ENCODE results near the gene RNF183. TPM values are rescaled to one million over a fixed set of nuclear protein-coding genes. Genes with fewer than 3 reads are reported as not detected.

The RNF183 gene
- total RNA-seq = not detected in 2 replicates

DNA sequence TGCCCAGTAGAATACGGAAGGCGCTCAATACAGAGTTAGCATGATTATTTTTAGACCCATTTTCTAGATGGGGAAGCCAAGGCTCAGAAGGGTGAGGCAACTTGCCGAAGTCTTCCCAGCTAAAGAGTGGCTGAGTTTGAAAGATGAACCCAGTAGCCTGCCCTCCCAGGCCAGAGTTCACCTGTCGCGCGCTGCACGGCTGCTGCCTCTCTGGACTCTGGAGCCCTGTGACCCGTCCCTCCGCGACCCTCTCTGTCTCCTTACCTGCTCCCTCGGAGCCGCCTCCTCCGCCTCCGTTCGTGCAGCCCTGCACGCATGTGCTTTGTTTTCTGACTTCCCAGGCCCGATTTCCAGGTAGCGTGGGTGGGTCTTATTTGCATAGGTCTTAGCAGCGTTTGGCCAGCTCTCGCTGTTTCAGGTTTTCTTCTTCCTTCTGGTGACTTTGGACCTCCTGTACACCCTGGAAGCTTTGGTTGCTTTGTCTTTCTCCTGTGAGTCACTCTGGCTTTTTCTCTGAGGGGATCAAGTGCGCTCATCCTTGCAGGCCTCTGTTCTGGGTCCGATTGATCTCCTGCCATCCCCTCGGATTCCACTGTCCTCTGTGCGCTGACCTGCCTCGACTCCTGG lies at the start of gene RNF183:
RNF183 (minus strand) TSS at position 585 of the 627 bp plus-strand sequence. CDS start 5,192 bp downstream, outside the sequence.
- DNase-seq (ENCODE audit: low read depth, low spot score) = no peak

- no peak for DNase-seq (ENCODE audit: low read depth, low spot score)
These were observed 49.2 kb upstream of the RNF183 start for GRCh38 chr9:113352411-113352810.

GRCh38 chr9:113352006-113352405 lies 48.8 kb upstream of the RNF183 start:
- DNase-seq (ENCODE audit: low read depth, low spot score) = no peak

- DNase-seq (ENCODE audit: low read depth, low spot score) = no peak
These were observed 47.8 kb upstream of the RNF183 start for GRCh38 chr9:113350937-113351336.

DNA sequence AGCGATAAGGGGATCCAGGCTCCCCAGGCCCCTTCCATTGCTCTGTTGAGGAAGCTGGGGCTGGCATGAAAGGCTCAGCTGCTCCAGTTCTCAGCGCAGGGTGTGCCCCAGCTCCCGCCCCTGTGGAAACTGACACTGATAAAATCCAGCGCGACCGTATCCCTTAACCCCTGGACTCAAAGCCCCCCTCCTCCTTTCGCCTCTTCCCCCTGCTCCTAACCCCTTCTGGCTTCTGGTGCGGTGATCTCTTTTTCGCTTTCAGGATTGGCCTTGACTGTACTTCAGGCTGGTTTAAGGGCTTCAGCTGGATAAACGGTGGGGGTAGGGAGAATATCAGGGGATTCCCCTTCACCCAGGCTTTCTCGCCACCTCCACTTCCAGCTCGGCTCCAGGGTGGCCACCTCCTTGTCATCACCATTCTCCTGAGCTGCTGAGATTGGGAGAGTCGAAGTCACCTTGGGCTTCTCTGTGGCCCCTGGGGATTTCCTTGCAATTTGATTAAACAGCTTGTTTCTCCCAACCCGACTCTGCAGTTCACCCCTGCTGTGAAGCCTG lies 47.0 kb upstream of the RNF183 start:
- no peak for DNase-seq (ENCODE audit: low read depth, low spot score)

- no peak for DNase-seq (ENCODE audit: low read depth, low spot score)
These were observed 46.4 kb upstream of the RNF183 start, which contains the start of gene BSPRY for GRCh38 chr9:113349445-113350094. Gene BSPRY (plus strand): TSS chr9:113349541. CDS start chr9:113349580, 39 bp downstream.

GRCh38 chr9:113349066-113349444 lies 45.9 kb upstream of the RNF183 start:
- no peak for DNase-seq (ENCODE audit: low read depth, low spot score)

- no peak for DNase-seq (ENCODE audit: low read depth, low spot score)
These were observed 45.3 kb upstream of the RNF183 start for GRCh38 chr9:113348437-113348836.

DNA sequence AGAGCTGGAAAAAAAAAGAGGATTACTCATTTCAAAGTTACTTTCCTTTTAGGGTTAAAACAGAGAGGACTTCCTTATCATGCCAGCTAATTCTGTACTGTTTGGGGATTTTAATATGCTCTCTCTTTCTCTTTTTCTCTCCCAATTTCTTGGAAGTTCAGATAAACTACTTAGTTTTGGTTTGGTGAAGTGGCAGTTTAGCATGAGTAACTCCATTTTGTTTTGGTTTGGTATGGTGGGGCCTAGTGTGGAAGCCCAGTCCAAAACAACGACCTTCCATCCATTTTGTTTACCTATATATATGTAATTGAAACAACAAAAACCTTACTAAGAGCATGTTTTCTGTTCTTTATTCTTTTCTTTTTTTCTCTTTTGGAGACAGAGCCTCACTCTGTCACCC lies 42.5 kb upstream of the RNF183 start:
- DNase-seq (ENCODE audit: low read depth, low spot score) = no peak

GRCh38 chr9:113345190-113345589 lies 42.0 kb upstream of the RNF183 start:
- DNase-seq (ENCODE audit: low read depth, low spot score) = no peak

DNA sequence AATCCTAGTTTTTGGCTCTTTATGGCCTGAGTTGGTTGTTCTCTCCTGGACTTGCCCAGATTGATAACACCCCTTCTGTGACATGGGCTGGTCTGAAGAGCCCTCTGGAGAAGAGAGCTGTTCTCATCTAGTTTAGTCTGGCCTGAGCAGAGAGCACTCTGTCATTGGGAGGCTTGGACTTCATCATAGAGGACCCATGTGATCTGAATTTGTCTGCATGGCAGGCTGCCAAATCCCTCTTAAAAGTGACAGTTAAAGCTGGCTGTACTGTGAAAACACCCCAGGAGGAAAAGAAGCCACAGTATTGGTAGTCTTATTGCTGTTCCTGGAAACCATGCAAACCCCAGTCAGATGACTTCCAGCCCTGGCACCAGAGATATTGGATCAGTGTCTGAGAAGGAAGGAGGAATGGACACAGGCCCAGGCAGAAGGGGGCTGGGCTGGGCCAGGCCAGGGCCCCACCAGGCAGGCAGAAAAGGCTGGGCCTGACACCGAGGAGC lies 40.6 kb upstream of the RNF183 start:
- no peak for DNase-seq (ENCODE audit: low read depth, low spot score)

DNA sequence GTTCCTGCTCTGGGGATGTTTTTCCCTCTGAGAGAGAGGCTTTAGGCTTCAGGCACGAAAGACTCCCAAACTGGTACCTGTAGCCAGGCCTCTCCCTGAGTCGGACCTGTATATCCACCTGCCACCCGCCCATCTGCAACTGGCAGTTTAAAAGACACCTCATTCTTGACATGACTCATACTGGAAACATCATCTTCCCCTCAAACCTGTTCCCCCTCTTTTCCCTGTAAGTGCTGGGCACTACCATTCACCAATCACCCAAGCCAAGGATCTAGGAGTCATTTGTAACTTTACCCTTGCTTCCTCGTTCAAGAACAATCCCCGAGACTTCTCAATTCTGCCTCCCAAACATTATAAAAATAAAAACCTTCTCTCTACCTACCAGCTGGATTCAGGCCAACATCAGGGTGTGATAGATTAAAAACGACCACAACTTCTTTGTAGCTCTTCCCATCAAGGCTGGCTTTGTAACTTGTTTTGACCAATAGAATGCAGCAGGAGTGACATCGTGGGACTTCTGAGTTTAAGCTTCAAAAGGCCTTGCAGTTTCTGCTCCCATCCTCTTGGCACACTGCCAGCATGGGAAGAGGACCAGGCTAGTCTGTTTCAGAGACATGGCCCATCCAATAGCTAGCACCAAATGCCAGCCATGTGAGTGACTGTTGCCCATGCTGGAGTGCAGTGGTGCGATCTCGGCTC lies 38.7 kb upstream of the RNF183 start:
- no peak for DNase-seq (ENCODE audit: low read depth, low spot score)

DNA sequence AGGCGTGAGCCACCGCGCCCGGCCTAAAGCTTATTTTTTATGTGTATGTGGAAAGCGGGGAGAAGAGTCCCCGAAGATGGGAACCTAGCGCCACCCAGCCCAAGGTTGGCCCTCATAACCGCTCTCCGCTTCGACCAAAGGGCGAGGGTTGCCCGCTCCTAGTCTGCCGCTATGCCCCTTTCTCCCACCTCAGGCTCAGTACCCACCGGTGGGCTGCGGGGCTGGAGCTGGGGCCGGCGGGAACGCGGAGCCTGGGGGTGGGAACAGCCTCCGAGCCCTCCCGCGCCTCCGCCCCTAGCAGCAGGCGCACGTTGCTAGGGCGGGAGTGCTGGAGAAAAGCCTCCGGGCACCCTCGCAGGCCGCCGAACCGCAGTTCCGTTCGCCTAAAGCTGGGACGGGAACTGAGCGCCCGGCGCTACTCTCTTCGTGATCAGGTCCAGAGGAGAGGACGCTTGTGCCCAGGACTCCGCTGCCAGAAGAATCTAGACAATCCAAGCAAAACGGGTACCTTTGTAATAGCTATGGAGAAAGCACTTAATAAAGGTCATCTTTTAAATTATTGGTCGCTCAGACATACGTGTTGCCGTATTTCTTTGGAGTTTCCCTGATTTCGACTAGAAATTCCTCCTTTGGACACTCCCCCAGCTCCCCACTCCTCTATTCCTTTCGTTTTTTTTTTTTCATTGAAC lies 37.0 kb upstream of the RNF183 start, which contains the start of gene WDR31:
WDR31 (minus strand) TSS at position 265 of the 689 bp plus-strand sequence. CDS start 8,253 bp downstream, outside the sequence.
- peak; percentile 66 for DNase-seq (ENCODE audit: low read depth, low spot score)

- no peak for DNase-seq (ENCODE audit: low read depth, low spot score)
These were observed 34.5 kb upstream of the RNF183 start for GRCh38 chr9:113337714-113338113.

- DNase-seq (ENCODE audit: low read depth, low spot score) = no peak
These were observed 28.6 kb upstream of the RNF183 start for GRCh38 chr9:113331780-113332179.

DNA sequence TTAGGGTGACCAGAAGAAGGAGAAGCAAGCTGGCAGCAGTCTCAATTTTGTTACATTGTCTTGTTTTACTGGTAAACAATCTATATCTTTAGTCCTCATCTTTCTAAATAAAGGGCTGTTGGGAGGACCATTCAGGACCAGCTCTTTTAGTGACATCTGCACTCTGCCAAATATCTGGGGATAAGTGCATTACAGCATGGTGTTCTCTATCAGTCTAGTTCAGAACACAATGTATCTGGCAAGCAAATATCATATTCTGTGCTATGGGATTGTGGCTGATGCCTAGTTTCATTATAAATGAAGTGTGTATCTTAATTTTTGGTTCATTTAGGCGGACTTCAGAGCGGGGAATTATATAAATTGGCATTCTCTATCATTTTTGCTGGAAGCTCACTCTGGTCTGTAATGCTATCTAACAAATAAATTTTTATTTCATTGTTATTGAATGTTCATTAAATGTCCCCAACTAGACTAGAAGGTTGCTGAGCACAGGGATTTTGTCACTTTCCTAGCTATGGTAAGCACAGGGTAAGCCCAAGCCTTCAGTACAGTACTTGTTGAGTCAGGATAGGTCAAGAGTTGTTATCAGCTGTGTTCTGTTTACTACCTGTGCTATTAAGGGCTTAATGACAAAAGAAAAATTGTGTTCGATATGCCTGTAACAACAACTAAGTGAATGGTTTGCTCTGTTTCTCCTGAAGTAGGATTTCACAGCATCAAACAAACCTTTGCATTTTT lies 25.0 kb upstream of the RNF183 start:
- no peak for DNase-seq (ENCODE audit: low read depth, low spot score)

GRCh38 chr9:113326230-113326629 lies 23.1 kb upstream of the RNF183 start:
- DNase-seq (ENCODE audit: low read depth, low spot score) = no peak

GRCh38 chr9:113322671-113323070 lies 19.5 kb upstream of the RNF183 start:
- no peak for DNase-seq (ENCODE audit: low read depth, low spot score)

DNA sequence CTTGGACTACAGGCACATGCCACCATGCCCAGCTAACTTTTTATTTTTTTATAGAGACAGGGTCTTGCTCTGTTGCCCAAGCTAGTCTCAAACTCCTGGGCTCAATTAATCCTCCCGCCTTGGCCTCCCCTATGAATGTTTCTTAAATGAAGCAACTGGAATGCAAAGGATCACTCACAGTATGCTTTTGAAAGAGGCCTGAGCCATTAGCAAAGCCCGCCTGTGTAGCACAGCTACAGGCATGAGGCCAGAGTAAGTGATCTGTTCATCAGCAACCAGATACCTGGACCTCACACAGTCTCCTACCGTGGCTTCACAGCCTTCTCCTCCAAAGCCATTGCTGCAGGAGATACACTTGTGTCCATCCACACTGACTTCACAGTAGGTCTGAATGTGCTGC lies 16.9 kb upstream of the RNF183 start:
- no peak for DNase-seq (ENCODE audit: low read depth, low spot score)

GRCh38 chr9:113319054-113319453 lies 15.9 kb upstream of the RNF183 start:
- no peak for DNase-seq (ENCODE audit: low read depth, low spot score)

GRCh38 chr9:113317777-113318176 lies 14.6 kb upstream of the RNF183 start:
- no peak for DNase-seq (ENCODE audit: low read depth, low spot score)

Data from pulmonary artery endothelial cell (primary cell).